Measurements from ENCODE around the gene PMIS2. TPM values are rescaled to one million over a fixed set of nuclear protein-coding genes. Genes with fewer than 3 reads are reported as not detected.

The PMIS2 gene
- total and polyA plus RNA-seq, 7 donors, result not detected

DNA sequence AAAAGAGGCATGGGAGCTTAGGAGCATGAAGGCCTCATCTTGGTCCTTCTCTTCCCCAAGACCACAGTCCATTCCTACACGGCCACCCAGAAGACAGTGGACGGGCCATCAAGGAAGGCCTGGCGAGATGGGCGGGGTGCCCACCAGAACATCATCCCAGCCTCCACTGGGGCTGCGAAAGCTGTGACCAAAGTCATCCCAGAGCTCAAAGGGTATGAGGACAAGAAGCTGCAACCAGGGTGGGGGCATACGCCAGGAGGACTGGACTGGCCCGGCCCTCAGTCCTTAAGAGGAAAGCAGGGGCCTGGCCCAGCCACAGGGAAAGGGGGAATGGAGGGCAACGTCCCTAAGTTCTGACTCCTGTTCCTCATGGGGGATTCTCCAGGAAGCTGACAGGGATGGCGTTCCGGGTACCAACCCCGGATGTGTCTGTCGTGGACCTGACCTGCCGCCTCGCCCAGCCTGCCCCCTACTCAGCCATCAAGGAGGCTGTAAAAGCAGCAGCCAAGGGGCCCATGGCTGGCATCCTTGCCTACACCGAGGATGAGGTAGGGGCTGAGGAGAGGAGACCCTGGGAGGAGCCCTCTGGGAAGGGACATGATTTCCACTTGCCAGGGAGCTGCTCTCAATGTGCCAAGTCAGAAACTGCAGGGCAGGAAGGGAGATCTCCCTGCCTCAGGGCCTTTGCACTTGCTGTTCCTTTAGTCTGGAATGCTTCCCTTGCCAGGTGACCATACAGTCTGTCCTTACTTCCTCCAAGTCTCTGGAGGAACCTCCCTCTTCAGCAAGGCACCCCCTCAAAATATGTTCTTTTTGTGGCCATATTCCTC is 42.5 kb upstream of the PMIS2 start:
- WGBS, 2 donors, result 97 to 98% methylated on average over 15 of the region's 15 CpGs
- intact Hi-C loops (cut with DNase I), result no loop called here
- TF ChIP-seq POLR2A (IDR thresholded peaks at IDR 0.05), result no peak
- TF ChIP-seq POLR2AphosphoS5 (IDR thresholded peaks at IDR 0.05), result no peak
- TF ChIP-seq, protein P1, sequence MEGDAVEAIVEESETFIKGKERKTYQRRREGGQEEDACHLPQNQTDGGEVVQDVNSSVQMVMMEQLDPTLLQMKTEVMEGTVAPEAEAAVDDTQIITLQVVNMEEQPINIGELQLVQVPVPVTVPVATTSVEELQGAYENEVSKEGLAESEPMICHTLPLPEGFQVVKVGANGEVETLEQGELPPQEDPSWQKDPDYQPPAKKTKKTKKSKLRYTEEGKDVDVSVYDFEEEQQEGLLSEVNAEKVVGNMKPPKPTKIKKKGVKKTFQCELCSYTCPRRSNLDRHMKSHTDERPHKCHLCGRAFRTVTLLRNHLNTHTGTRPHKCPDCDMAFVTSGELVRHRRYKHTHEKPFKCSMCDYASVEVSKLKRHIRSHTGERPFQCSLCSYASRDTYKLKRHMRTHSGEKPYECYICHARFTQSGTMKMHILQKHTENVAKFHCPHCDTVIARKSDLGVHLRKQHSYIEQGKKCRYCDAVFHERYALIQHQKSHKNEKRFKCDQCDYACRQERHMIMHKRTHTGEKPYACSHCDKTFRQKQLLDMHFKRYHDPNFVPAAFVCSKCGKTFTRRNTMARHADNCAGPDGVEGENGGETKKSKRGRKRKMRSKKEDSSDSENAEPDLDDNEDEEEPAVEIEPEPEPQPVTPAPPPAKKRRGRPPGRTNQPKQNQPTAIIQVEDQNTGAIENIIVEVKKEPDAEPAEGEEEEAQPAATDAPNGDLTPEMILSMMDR (IDR thresholded peaks at IDR 0.05), result no peak
- TF ChIP-seq EP300 (IDR thresholded peaks at IDR 0.05), result no peak
- Histone ChIP-seq H3K9me3 (no peaks in the 10 kb centered on the region), H3K27me3 (no peaks in the 10 kb centered on the region), H3K4me1 (peaks cover 0 to 29% (median 26%) of the 10 kb centered on the region in 4 donors), H3K36me3 (peaks cover 0 to 16% (median 0%) of the 10 kb centered on the region in 4 donors), H3K27ac (no peak overlapping the region), H3K4me3 (no peak overlapping the region)
- no peak for DNase-seq

DNA sequence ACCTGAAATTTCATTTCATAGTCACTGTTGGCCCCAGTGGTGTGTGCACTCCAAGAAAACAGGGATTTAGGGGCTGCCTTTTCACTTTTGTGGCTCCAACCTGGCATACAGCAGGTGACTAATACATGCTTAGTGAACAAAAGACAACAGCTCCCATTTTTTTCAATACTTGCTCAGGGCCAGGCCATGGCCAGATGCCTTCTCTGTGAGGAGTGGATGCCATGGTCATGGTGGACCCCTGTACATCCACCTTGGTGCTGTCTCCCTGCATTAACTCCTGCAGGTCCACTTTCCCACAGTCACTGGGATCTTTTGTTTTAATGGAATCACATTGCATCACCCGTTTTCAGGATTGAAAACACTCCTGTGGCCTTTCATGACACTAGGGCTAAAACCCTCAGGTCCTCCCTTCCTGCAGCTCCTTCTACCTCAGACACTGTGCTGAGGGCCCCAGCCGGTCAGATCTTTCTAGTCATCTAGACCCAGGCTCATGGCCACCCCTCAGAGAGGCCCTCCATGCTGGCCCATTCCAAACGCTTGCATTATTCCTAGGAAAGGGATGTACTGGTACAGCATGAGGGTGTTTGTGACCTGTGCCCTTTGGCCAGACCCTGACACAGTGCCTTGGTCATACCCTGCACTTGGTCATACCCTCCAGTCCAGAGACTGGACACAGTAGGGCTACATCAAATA is 41.7 kb upstream of the PMIS2 start:
- Histone ChIP-seq H3K9me3 (no peaks in the 10 kb centered on the region), H3K36me3 (peaks cover 0 to 16% (median 0%) of the 10 kb centered on the region in 4 donors), H3K27me3 (no peaks in the 10 kb centered on the region), H3K27ac (peak overlapping the region in 2 of 4 donors; percentile 87 to 89), H3K4me1 (peaks cover 0 to 29% (median 26%) of the 10 kb centered on the region in 4 donors), H3K4me3 (peak overlapping the region in 3 of 4 donors; percentile 68 to 97 (median 91))
- WGBS, 2 donors, result 82 to 86% methylated on average over 3 of the region's 3 CpGs
- TF ChIP-seq POLR2A (IDR thresholded peaks at IDR 0.05) (no peak), POLR2AphosphoS5 (IDR thresholded peaks at IDR 0.05) (no peak), EP300 (IDR thresholded peaks at IDR 0.05) (no peak)
- TF ChIP-seq, protein P1 (IDR thresholded peaks at IDR 0.05), result no peak
- intact Hi-C loops (cut with DNase I), result no loop called here
- DNase-seq, result no peak

DNA sequence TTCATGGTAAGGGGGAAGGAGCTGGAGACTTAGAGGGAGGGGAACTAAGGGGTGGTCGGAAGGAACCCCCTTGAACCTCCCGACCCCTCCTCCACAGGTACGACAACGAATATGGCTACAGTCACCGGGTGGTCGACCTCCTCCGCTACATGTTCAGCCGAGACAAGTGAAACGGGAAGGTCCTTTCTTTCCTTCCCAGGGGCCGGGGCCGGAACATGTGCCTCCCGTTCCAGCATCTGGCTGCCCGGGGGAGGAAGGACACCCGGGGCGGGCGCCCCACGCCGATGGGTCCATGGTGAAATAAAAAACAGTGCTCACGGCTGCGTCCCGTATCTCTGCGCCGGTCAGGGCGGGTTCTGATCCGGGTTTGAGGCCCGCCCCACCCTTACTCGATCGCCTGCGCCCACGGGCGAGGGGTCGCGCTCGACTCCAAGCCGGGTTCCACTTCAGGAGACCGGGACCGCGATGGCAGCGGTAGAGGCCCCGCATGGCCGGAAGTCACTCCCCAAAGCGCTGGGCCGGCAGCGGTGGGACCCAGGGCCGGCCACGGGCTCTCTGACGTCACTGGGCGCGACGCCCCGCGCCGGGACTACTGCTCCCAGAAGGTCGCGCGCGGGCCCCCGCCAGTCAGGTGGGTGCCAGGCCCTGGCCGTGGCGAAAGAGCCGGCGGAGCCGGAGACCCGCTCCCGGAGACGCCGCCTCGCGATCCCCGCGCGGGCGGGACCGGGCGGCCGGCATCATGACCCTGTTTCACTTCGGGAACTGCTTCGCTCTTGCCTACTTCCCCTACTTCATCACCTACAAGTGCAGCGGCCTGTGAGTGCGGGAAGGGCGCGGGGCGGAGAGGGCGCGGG is 40.7 kb upstream of the PMIS2 start, which contains the start of gene TMEM147:
TMEM147 (plus strand) TSS at position 626 of the 854 bp plus-strand sequence; CDS start at position 740, 114 bp downstream.
- TF ChIP-seq, protein P1 (IDR thresholded peaks at IDR 0.05), result no peak
- TF ChIP-seq EP300 (IDR thresholded peaks at IDR 0.05) (peak in 1 of 4 donors; percentile 59), POLR2AphosphoS5 (IDR thresholded peaks at IDR 0.05) (peak; percentile 50 to 77 (median 70)), POLR2A (IDR thresholded peaks at IDR 0.05) (peak in 1 of 2 donors; percentile 23)
- peak within 1 kb of the TSS; percentile 68 to 97 (median 90) for H3K4me3 ChIP-seq
- H3K4me1 ChIP-seq, result peaks cover 0 to 29% (median 26%) of the 10 kb centered on the region in 4 donors
- H3K36me3 ChIP-seq, result peaks cover 0 to 16% (median 0%) of the 10 kb centered on the region in 4 donors
- no peaks in the 10 kb centered on the region for H3K9me3 ChIP-seq
- WGBS, 2 donors, result 0 to 1% methylated on average over 85 of the region's 85 CpGs
- no peaks in the 10 kb centered on the region for H3K27me3 ChIP-seq
- DNase-seq, result peak; percentile 96
- intact Hi-C loops (cut with DNase I), result loop anchor here (1.0 to 5.0 kb wide), 4 partner anchors 67 to 172 kb away; partner anchors contain the start of genes COX6B1, HAUS5 and RBM42
- H3K27ac ChIP-seq, result peak within 1 kb of the TSS; percentile 79 to 90 (median 88)

DNA sequence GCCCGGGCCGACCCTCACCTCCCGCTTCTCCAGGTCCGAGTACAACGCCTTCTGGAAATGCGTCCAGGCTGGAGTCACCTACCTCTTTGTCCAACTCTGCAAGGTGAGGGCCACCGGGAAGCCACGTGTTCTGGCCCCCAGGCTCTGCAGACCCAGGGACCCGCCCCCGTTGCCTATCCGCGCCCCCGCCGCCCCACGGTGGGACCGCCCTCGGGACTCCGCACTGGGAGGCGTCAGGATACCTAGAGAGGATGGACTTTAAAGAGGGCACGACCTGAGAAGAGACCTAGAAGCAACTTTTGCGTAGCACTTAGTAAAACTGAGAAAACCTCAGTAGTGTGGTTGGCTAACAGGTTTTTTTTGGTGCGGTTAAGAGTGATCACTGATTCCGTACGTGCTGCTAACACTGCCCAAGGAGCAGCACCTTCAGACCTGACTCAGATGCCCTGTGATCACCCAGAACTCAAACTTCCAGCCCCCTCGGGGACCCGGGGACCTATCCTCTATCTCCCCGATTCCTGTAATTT is 40.1 kb upstream of the PMIS2 start:
- Histone ChIP-seq H3K36me3 (peaks cover 0 to 16% (median 0%) of the 10 kb centered on the region in 4 donors), H3K4me1 (peaks cover 0 to 29% (median 26%) of the 10 kb centered on the region in 4 donors), H3K4me3 (peak overlapping the region; percentile 68 to 97 (median 90)), H3K27me3 (no peaks in the 10 kb centered on the region), H3K9me3 (no peaks in the 10 kb centered on the region), H3K27ac (peak overlapping the region; percentile 79 to 90 (median 88))
- WGBS, 2 donors, result 2% methylated on average over 27 of the region's 27 CpGs
- intact Hi-C loops (cut with DNase I), result loop anchor here (1.0 to 5.0 kb wide), 4 partner anchors 66 to 171 kb away; partner anchors contain the start of genes COX6B1, HAUS5 and RBM42
- DNase-seq, result peak; percentile 70
- TF ChIP-seq EP300 (IDR thresholded peaks at IDR 0.05) (no peak), POLR2A (IDR thresholded peaks at IDR 0.05) (no peak), POLR2AphosphoS5 (IDR thresholded peaks at IDR 0.05) (no peak)
- TF ChIP-seq, protein P1 (IDR thresholded peaks at IDR 0.05), result no peak
